GM10248 (cell line): ENCODE measurements around the gene ZNF681.

Experiments
- CTCF ChIA-PET: fragments of 300-600 bp; sonication (Branson Sonifier 250); formaldehyde crosslinking; extraction: SDS; loops from one replicate; lab custom pipeline; 2021; ENCODE audit warnings: antibody characterized with exemption; lab: Yijun Ruan, JAX
- POLR2A ChIA-PET: fragments of 350-650 bp; sonication (Branson Sonifier 250); formaldehyde crosslinking; extraction: SDS; loops from one replicate; lab custom pipeline; 2020; ENCODE audit warnings: antibody characterized with exemption; lab: Yijun Ruan, JAX
- DNase-seq: peaks from one replicate; pipeline ENCODE4 v3.0.0; 2012; ENCODE audit errors: extremely low spot score
- CTCF ChIP-seq: IDR thresholded peaks from 2 replicates; pipeline ENCODE4 v1.5.1; 2012; ENCODE audit warnings: mild to moderate bottlenecking, low read depth; ENCODE audit errors: extremely low read depth, missing control alignments, control extremely low read depth

Gene ZNF681

GRCh38 chr19:23771316-23771715, 12.6 kb upstream of the ZNF681 start:
- ChIA-PET POLR2A (no interaction called here), CTCF (no interaction called here)
- TF ChIP-seq CTCF: no peak
- DNase-seq: no peak

GRCh38 chr19:23770672-23771250, 12.1 kb upstream of the ZNF681 start:
- POLR2A ChIA-PET: no interaction called here
- no peak for TF ChIP-seq CTCF
- DNase-seq: no peak
- CTCF ChIA-PET: no interaction called here

- no peak for DNase-seq
- ChIA-PET CTCF (no interaction called here), POLR2A (no interaction called here)
- TF ChIP-seq CTCF: no peak
Measured at GRCh38 chr19:23769691-23770468, 11.2 kb upstream of the ZNF681 start.

- no peak for TF ChIP-seq CTCF
- ChIA-PET CTCF (no interaction called here), POLR2A (no interaction called here)
- DNase-seq: no peak
Measured at GRCh38 chr19:23766951-23767350, 8.3 kb upstream of the ZNF681 start.

- no peak for DNase-seq
- CTCF ChIA-PET: no interaction called here
- POLR2A ChIA-PET: no interaction called here
- TF ChIP-seq CTCF: no peak
Measured at GRCh38 chr19:23764781-23765180, 6.1 kb upstream of the ZNF681 start.

GRCh38 chr19:23762884-23763711, 4.4 kb upstream of the ZNF681 start:
- POLR2A ChIA-PET: no interaction called here
- no peak for TF ChIP-seq CTCF
- peak; percentile 52 for DNase-seq
- CTCF ChIA-PET: no interaction called here
